Measurements from ENCODE around the gene HS3ST6. TPM values are rescaled to one million over a fixed set of nuclear protein-coding genes. Genes with fewer than 3 reads are reported as not detected.

Gene HS3ST6
- total and polyA plus RNA-seq, 9 of the 15 experiments (the other 6 are each of a cell fraction or from before 2014, with no cell fraction given) = not detected

DNA sequence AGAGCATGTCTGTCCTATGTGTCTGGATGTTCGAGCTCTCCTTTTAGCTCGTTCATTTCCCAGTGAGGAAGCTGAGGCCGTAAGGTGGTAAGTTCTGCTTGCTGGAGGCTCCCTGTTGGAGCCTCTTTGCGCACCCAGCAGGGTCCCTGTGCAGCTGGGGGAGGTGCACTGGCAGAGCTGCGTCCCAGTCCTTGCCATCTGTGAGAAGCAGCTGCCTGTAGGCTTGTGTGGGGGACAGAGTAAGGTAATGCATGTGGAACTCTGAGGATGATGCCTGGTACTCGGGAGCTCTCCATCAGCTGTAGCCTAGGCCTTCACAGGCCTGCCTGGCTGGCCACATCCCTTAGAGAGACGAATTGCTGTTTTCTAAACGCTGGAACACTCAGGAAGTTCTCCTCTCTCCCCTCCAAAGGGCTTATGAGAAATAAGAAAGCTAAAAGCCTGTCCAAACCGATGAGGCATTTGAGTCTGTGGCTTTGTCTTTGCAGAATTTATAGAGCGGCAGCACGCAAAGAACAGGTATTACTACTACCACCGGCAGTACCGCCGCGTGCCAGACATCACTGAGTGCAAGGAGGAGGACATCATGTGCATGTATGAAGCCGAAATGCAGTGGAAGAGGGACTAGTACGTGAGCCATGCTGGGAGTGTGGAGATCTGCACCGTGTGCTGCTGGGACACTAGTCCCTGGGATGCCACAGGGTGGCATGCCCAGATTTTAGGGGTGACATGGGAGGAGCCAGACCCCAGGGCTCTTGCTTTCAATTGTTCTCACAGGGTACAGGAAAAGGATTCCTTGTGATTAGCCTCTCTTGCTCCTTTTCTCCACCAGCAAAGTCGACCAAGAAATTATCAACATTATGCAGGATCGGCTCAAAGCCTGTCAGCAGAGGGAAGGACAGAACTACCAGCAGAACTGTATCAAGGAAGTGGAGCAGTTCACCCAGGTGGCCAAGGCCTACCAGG is 42.7 kb upstream of the HS3ST6 start (continued):
- TF ChIP-seq, protein P1, sequence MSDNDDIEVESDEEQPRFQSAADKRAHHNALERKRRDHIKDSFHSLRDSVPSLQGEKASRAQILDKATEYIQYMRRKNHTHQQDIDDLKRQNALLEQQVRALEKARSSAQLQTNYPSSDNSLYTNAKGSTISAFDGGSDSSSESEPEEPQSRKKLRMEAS (CRISPR knock-in tag; IDR thresholded peaks at IDR 0.05) = peak; percentile 61; the same call in 1 of the 2 replicates
- TF ChIP-seq MTA3 (IDR thresholded peaks at IDR 0.05; ENCODE audit: borderline replicate concordance) = peak; percentile 38; the same call in 1 of the 2 replicates
- TF ChIP-seq POLR2AphosphoS5 (IDR thresholded peaks at IDR 0.05; ENCODE audit: control insufficient read depth, insufficient read depth, low read depth, low read length) = peak; percentile 88
- TF ChIP-seq POLR2A (conservative IDR thresholded peaks at IDR 0.05) = peak; percentile 97
- TF ChIP-seq LEF1 (IDR thresholded peaks at IDR 0.05) = peak; percentile 34; the same call in 1 of the 2 replicates
- TF ChIP-seq, protein P2, sequence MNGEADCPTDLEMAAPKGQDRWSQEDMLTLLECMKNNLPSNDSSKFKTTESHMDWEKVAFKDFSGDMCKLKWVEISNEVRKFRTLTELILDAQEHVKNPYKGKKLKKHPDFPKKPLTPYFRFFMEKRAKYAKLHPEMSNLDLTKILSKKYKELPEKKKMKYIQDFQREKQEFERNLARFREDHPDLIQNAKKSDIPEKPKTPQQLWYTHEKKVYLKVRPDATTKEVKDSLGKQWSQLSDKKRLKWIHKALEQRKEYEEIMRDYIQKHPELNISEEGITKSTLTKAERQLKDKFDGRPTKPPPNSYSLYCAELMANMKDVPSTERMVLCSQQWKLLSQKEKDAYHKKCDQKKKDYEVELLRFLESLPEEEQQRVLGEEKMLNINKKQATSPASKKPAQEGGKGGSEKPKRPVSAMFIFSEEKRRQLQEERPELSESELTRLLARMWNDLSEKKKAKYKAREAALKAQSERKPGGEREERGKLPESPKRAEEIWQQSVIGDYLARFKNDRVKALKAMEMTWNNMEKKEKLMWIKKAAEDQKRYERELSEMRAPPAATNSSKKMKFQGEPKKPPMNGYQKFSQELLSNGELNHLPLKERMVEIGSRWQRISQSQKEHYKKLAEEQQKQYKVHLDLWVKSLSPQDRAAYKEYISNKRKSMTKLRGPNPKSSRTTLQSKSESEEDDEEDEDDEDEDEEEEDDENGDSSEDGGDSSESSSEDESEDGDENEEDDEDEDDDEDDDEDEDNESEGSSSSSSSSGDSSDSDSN (IDR thresholded peaks at IDR 0.05; ENCODE audit: borderline replicate concordance in 1 of 2, low read depth in 2 of 2, low read length in 2 of 2) = no peak
- no peak for TF ChIP-seq BCL6 (CRISPR knock-in tag; IDR thresholded peaks at IDR 0.05)
- peak; percentile 87 for TF ChIP-seq ZNF253 (CRISPR knock-in tag; conservative IDR thresholded peaks at IDR 0.05)
- peak; percentile 19 for TF ChIP-seq CHD2 (IDR thresholded peaks at IDR 0.05; ENCODE audit: low read depth, low read length)
- TF ChIP-seq, protein P3, sequence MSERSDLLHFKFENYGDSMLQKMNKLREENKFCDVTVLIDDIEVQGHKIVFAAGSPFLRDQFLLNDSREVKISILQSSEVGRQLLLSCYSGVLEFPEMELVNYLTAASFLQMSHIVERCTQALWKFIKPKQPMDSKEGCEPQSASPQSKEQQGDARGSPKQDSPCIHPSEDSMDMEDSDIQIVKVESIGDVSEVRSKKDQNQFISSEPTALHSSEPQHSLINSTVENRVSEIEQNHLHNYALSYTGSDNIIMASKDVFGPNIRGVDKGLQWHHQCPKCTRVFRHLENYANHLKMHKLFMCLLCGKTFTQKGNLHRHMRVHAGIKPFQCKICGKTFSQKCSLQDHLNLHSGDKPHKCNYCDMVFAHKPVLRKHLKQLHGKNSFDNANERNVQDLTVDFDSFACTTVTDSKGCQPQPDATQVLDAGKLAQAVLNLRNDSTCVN (CRISPR knock-in tag; IDR thresholded peaks at IDR 0.05) = no peak
- no peak for TF ChIP-seq RCOR1 (IDR thresholded peaks at IDR 0.05; ENCODE audit: borderline replicate concordance in 1 of 2, low read depth in 2 of 2, low read length in 2 of 2)
- peak; percentile 77 for TF ChIP-seq SNRNP70 (optimal IDR thresholded peaks at IDR 0.05; ENCODE audit: low read depth, low read length)
- peak; percentile 17 for TF ChIP-seq MBD2 (IDR thresholded peaks at IDR 0.05; ENCODE audit: borderline replicate concordance, low read depth)
- TF ChIP-seq EWSR1 (IDR thresholded peaks at IDR 0.05; ENCODE audit: borderline replicate concordance, low read depth, partially characterized antibody) = peak; percentile 93
- no peak for TF ChIP-seq ATF1 (CRISPR knock-in tag; IDR thresholded peaks at IDR 0.05)
- 0 out of 2 replicates have a peak, but pooled peaks have one; percentile 21 for TF ChIP-seq ATF1 (tag; IDR thresholded peaks at IDR 0.05)
- TF ChIP-seq SUPT5H (IDR thresholded peaks at IDR 0.05) = peak; percentile 95
- TF ChIP-seq, protein P4, sequence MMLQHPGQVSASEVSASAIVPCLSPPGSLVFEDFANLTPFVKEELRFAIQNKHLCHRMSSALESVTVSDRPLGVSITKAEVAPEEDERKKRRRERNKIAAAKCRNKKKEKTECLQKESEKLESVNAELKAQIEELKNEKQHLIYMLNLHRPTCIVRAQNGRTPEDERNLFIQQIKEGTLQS (IDR thresholded peaks at IDR 0.05) = no peak
- TF ChIP-seq, protein P4 (CRISPR knock-in tag; conservative IDR thresholded peaks at IDR 0.05) = no peak
- TF ChIP-seq, protein P5, sequence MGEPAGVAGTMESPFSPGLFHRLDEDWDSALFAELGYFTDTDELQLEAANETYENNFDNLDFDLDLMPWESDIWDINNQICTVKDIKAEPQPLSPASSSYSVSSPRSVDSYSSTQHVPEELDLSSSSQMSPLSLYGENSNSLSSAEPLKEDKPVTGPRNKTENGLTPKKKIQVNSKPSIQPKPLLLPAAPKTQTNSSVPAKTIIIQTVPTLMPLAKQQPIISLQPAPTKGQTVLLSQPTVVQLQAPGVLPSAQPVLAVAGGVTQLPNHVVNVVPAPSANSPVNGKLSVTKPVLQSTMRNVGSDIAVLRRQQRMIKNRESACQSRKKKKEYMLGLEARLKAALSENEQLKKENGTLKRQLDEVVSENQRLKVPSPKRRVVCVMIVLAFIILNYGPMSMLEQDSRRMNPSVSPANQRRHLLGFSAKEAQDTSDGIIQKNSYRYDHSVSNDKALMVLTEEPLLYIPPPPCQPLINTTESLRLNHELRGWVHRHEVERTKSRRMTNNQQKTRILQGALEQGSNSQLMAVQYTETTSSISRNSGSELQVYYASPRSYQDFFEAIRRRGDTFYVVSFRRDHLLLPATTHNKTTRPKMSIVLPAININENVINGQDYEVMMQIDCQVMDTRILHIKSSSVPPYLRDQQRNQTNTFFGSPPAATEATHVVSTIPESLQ (CRISPR knock-in tag; IDR thresholded peaks at IDR 0.05) = no peak
- TF ChIP-seq, protein P6, sequence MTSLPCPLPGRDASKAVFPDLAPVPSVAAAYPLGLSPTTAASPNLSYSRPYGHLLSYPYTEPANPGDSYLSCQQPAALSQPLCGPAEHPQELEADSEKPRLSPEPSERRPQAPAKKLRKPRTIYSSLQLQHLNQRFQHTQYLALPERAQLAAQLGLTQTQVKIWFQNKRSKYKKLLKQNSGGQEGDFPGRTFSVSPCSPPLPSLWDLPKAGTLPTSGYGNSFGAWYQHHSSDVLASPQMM (CRISPR knock-in tag; IDR thresholded peaks at IDR 0.05) = peak; percentile 65; the same call in 1 of the 2 replicates
